Measurements from ENCODE around the gene PRKCA.

Gene PRKCA

DNA sequence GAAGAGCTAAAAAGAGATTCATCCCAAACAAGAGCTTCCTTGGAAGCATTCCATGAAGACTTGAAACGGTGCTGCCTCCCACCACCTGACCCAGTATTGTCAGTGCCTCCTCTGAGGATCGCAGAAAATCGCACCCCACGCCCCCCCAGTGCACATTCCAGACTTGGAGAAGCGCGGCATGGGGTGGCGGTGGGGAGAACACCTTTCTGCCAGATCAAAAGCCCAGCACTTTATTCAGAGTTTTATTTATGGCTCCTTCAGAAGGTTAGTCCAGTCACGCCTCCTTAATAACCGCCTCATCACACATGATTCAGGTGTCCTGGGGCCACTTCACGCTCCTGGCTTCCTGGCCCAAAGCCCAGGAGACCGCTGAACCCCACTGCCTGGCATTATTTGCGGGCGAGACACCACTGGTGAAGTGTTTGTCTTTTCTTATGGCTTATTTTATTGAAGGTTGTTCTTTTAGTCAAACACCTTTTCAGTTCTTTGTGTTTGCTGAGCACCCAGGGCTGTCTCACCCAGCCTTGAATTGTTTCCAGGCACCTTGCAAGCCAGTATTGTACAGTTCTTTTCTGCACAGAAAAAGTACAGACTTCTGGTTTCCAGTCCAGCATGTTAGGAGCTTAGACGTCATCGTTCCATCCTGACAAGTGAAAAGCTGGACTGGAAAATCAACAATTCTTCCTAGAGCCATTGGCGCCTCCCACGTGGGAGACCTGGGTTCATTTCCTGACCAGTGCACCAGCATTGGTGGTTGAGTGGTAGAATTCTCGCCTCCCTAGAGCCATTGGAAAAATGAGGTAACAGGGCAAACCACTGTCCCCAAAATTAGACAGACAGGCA, 452.9 kb downstream of the PRKCA start:
- no peak for DNase-seq

DNA sequence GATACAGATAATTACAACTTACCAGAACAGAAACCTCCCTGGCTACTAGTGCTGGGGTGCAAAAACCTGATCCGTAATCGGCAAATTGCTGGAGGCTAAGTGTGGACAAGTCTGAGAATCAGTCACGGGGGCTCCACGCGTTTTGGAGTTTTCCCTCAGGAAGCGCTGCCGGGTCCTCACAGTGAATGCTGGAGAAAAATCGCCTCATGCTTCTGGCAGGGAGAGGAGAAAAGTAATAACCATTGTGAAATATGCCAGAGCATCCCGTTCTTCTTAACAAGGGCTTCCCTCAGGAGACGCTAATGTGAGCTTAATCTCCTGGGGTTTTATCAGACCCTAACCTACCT, 453.5 kb downstream of the PRKCA start:
- DNase-seq, result no peak

GRCh38 chr17:66760324-66760723, 457.9 kb downstream of the PRKCA start:
- DNase-seq, result no peak

- DNase-seq, result no peak
Observed at GRCh38 chr17:66762276-66762675, 459.9 kb downstream of the PRKCA start.

DNA sequence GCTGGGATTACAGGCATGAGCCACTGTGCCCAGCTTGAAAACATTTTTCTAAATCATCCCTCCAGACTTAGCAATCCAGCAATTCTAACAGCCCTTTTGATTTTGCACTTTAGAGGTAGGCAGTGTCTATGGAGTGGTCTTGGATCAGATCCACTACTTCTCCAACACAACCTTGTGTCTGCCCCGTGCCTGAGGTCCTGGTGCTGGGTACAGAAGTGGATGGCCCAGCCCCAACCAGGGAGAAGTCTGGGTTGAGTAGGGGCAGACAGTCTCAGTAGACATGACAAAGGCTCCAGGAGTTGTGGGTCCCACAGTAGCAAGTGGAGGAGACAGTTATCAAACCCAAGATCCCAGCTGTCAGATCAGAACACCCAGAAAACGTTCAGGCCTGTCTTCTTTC, 460.6 kb downstream of the PRKCA start:
- DNase-seq, result no peak

GRCh38 chr17:66764506-66764905, 462.1 kb downstream of the PRKCA start:
- no peak for DNase-seq

GRCh38 chr17:66767154-66767933, 464.9 kb downstream of the PRKCA start:
- peak in 1 of 2 experiments; percentile 6 for DNase-seq

DNA sequence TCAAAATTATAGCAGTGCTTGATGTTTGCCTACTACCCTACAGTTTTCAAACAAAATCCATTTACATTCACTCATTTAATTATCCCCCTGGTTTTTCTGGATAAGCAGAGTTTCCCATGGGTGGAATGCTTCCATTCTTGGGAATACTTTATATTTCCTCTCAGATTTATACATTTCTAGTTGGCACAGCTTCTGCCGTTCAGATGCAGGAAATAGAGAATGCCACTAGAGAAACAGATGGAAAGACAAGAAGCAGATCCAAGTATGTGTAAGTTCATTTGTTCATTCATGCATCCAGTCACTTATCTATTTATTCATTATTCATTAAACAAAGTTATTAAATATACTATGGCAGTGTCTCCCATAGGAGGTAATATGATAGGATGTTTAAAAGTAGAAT, 467.5 kb downstream of the PRKCA start:
- DNase-seq, result no peak

- DNase-seq, result no peak
Observed at GRCh38 chr17:66772148-66772812, 469.9 kb downstream of the PRKCA start.

- no peak for DNase-seq
Observed at GRCh38 chr17:66775271-66775670, 472.9 kb downstream of the PRKCA start.

- DNase-seq, result no peak
Observed at GRCh38 chr17:66775881-66776400, 473.5 kb downstream of the PRKCA start.

- no peak for DNase-seq
Observed at GRCh38 chr17:66776999-66777688, 474.7 kb downstream of the PRKCA start.

DNA sequence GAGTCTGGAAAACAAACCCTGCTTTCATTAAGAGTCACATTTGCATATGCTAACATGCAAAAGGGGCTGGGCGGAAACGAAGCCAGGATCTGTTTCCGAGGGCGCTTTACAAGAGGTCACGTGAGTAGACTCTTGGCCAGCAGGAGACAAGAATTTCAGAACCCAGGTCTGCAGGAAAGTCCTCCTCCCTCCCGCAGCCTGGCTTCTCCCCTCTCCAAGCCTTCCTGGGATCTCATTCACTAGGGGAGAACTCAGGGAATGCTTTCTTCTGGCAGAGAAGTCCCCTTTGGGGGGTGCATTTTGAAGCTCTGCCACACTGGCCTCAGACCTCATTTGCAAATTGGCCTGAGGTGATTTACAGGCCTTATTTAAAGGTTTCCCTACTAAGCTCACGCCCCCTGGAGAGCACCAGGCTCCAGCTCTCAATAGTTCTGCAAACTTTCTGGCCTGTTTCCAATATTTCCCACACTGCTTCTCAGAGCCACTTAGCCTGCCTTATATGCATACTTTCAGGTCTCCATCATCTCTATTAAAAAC, 475.3 kb downstream of the PRKCA start:
- DNase-seq, result no peak

- no peak for DNase-seq
Observed at GRCh38 chr17:66778531-66779236, 476.3 kb downstream of the PRKCA start.

- no peak for DNase-seq
Observed at GRCh38 chr17:66779237-66779606, 476.8 kb downstream of the PRKCA start.

DNA sequence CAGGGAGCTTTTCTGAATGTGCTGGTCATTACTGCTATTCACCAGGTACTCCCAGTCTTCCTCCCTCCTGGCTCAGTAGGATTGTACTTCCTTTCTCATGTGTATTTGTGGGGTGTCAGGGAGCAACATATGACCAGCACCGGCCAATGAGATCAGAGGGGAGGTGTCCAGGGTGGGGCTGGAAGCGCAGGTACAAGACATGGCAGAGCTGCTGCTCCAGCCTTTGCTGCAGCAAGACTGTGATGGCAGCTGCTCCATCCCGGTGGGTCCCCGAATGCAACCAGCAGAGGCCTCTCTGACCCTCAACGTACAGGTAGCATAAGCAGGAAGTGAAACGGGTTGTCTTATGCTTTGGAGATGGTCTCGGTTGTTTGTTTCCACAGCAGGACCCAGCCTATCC, 478.7 kb downstream of the PRKCA start:
- no peak for DNase-seq

DNA sequence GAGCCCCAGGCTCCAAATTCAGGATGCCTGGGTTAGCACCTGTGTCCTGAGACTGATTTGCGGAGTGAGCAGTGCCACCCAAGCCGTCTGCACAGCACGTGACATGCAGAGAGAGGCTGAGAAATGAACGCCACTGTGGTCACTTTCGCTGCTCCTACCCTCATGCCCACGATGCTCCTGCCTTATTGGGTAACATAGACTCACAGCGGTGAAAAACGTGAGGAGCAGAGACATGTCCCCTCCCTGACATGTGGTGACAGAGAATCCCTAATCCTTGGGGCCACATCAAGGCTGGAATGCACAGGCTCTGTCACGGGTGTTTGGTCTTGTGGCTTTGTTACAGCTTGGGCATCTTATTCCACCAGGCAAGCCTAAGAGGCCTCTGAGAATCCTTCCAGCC, 480.4 kb downstream of the PRKCA start:
- DNase-seq, result no peak

GRCh38 chr17:66783656-66784381, 481.4 kb downstream of the PRKCA start:
- DNase-seq, result no peak

DNA sequence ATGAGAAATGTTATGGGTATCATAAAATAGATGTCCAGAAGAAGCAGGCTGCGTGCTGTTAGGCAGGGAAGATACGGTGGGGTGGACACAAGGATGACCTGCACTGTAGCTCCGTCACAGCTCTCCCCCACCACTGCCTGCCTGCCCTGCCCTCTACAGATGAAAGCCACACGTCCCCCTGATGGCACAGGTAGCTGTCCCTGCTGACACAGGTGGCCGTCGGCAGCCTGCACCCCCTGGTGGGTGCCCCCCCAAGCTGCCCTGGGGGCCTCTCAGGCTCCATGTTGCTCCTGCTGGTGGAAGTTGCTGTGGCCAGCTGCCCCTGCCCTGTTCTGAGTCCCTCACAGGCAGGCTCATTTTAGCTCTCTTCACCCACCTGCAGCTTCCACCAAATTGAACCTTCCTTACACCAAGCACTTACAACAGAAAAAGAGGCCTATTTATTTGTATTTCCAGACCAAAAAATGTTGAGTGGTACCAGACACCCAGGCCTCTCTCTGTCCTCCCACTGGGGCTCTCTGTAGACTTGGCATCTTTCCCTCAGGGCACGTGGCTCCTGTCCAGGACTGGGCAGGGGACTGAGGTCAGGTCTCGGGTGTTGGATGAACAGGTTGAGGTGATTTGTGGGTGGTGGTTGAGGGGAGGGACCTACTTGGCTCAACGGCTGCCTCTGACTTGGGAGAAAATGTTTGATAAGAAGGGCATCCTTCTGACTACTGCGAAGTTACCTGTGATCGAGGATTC, 482.4 kb downstream of the PRKCA start:
- no peak for DNase-seq

DNA sequence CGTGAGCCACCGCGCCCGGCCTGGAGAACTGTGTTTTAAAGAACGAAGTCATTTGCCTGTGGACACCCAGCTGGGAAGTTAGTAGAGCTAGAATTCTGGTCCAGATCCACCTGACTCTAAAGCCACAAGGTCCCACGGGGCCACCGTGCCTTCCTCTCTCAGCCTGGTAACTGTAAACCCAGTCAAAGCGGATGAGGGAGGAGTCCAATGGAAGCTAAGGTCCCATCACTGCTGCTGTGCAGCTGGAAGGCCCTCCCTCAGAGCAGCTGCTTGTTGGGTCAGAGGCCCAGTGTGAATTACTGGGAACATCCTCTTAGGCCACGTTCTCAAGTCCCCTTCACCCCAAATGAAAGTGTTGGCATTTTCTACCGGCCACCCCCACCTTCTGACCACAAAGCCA, 483.7 kb downstream of the PRKCA start:
- no peak for DNase-seq

DNA sequence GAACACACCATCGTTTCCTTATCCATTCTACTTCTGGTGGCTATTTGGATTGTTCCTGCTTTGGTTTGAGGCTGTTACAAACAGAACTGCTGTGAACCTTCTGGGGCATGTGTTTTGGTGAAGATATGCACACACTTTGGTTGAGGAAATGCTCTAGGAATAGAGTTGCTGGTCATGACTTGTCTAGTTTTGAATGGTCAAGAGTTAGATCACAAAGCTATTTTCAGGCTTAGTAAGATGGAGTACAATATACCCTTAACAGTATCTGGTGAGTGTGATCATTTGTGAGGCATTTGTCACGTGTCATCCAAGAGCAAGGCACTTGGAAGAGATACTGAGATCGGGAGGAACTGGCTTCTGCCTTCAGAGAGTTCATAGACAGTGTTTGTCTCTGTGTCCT, 485.5 kb downstream of the PRKCA start:
- DNase-seq, result no peak

Data from activated CD4-positive, alpha-beta T cell treated with anti-CD3 and anti-CD28 coated beads, Interleukin-2, amount 50 U/mL, for 48 hours (primary cell).